GM12801 (cell line): ENCODE results near the gene EVI5.

Experiments used
- TF ChIP-seq, protein P1 (sequence below): IDR thresholded peaks from one replicate; pipeline ENCODE4 v1.5.1; 2011; ENCODE audit warnings: control low read depth; ENCODE audit not compliant: insufficient read length; ENCODE audit errors: extremely low read depth

Gene EVI5

DNA sequence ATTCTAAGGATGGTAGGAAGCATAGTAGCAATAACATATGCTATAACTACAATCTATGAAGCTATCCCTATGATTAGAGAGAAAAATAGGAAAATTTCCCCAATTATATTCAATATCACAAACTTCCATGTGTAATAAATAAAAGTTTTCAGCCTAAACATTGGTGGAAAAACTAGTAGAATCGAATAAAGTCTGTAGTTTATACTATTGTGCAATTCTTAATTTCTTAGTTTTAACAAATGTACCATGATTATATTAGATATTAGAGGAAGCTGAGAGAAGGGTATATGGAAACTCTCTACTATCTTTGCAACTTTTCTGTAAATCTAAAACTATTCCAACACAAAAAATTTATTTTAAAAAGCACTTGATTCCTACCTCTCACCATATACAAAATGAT lies 284.4 kb downstream of the EVI5 start:
- TF ChIP-seq, protein P1, sequence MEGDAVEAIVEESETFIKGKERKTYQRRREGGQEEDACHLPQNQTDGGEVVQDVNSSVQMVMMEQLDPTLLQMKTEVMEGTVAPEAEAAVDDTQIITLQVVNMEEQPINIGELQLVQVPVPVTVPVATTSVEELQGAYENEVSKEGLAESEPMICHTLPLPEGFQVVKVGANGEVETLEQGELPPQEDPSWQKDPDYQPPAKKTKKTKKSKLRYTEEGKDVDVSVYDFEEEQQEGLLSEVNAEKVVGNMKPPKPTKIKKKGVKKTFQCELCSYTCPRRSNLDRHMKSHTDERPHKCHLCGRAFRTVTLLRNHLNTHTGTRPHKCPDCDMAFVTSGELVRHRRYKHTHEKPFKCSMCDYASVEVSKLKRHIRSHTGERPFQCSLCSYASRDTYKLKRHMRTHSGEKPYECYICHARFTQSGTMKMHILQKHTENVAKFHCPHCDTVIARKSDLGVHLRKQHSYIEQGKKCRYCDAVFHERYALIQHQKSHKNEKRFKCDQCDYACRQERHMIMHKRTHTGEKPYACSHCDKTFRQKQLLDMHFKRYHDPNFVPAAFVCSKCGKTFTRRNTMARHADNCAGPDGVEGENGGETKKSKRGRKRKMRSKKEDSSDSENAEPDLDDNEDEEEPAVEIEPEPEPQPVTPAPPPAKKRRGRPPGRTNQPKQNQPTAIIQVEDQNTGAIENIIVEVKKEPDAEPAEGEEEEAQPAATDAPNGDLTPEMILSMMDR, result no peak

DNA sequence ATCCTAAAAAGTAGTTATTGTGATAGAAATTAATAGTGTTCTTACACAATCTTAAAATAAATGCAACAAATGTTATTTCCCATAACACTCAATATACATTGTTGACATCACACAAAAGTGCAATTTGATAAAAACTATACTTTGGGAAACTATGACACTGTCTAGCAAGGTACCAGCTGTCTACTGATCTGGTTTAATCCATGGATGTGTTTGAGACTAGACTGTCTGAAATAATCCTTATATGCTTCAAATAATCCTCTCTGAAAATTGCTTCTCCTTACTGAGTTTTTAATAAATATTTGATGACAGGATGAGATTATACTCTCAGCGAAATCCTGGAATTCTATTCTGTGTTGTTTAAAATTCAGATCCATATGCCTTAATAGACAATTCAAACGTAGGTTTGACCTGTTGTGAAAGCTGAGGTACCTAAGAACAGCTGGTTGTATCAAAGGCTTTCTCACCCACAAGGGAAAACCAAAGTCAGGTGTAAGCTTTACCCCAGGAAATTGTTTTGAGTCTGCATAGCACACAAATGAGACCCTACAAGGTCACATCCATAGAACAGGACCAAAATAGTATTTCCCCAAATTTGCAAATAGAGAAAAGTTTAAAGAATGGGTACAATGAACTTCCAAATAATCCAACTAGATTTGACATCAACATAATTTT lies 289.4 kb downstream of the EVI5 start:
- TF ChIP-seq, protein P1, result no peak

DNA sequence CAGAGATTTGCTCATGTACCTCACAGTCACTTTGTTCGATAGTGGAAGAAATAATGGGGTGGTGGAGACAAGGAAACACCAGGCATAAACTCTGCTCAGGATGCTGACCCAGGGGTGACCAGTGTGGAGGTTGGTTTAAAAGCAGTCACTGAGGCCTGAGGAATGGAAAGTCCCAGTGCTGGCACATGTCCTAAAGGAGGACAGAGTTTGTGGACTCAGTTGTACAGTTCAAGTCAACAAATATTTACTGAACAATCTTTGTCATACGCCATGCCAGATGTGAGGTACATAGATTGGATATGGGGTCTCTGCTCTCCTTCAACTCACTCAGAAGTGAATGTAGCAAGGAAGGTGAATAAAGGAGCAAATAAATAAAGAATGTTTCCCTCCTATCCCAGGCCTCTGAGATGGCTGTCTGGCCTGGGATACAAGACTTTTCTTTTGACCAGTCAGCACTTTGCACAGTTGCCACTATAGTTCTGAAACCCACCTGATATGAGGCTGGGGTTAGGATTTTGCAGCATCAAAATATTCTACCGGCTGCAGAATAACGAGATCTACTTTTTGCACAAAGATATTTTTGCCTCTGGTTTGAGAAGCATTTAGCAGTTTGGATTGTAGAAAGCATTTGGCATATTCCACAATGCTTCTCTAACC lies 290.3 kb downstream of the EVI5 start:
- TF ChIP-seq, protein P1, result no peak

DNA sequence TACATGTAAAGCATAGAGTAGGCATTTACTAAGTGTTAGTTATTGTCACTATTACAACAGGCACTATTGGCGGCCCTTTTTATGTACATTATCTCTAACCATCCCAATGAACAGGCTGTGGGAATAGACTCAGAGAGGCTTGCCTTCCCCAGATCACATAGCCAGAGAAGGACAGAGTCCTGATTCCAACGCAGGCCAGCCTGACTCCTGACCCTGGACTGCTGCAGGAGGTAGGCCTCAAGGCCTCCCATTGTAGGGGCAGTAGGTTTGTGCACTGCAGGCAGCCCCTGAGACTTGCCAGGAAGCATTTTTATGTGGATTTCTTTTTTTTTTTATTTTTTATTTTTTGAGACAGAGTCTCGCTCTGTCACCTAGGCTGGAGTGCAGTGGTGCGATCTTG lies 291.8 kb downstream of the EVI5 start:
- TF ChIP-seq, protein P1, result no peak

DNA sequence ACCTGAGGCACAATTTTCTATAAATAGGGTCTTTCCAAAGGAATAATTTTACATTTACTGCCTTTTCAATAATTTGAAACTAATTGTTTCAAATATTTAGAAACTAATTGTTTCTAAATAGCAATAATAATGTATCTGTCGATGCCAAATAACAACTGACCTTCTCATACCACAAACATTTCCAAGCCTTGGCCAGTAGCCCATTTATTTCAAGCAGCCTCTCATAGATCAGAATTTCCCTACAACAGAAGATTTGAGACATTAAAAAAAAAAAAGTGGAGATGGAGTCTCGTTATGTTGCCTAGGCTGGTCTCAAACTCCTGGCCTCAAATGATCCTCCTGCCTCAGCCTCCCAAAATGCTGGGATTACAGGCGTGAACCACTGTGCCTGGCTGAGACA lies 296.1 kb downstream of the EVI5 start:
- TF ChIP-seq, protein P1, result no peak

DNA sequence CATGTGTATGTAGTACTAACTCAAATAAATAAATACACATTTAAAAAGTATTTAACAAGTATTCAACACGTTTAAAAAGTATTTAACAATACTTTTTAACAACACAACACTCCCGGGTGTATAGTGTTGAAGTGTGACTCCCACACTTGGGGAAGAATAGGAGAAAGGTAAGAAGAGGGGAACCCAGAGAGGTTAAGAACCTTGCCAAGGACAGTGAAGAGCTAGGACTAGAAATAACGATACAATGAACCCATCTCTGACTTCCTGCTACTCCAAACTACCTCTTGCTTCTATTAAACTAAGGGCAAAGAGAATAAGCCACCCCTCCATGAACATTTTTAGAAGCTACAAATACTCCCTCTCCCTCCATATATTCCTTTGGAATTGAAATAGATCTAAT lies 296.5 kb downstream of the EVI5 start:
- TF ChIP-seq, protein P1, result no peak

DNA sequence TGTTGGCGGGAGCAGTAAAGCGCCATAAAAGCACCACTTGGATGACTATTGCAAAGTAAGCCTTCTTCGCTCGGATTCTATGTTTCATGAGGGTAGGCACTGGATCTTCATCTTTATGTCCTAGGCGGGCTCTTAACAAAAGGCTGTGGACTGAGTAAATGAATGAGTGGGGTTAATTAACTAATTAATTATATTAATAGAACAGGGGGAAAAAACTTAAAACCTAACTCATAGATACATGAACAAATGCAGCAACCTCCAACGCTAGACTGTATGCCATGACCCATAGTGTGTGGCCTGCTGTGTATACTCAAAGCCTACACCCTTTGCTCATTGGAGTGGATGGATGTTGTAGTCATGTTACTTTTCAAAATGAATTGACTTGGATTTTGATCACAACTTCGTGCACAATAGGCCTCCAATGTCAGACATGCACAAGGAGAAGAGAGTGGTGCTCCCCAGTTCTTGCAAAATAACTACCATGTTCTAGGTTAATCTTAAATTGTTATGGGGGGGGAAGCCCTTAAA lies 297.8 kb downstream of the EVI5 start:
- TF ChIP-seq, protein P1, result no peak
